IPS-18a (cell line): ENCODE measurements around the gene USP32.

ENCODE experiments used
- H3K27ac ChIP-seq: one replicate; pipeline ENCODE4 v1.5.1; 2013; ENCODE audit warnings: low read length
- H3K27me3 ChIP-seq: one replicate; pipeline ENCODE4 v1.6.1; 2013; ENCODE audit warnings: mild to moderate bottlenecking, low read length; ENCODE audit not compliant: control insufficient read depth, insufficient read depth
- H3K36me3 ChIP-seq: one replicate; pipeline ENCODE4 v1.6.1; 2013; ENCODE audit warnings: low read depth, low read length; ENCODE audit not compliant: control insufficient read depth
- H3K4me1 ChIP-seq: one replicate; pipeline ENCODE4 v1.6.1; 2013; ENCODE audit warnings: low read depth, low read length; ENCODE audit not compliant: control insufficient read depth
- H3K4me3 ChIP-seq: one replicate; pipeline ENCODE4 v1.5.1; 2013; ENCODE audit warnings: low read length
- H3K9ac ChIP-seq: one replicate; pipeline ENCODE4 v1.6.1; 2013; ENCODE audit warnings: mild to moderate bottlenecking, low read length, moderate library complexity
- H3K9me3 ChIP-seq: one replicate; pipeline ENCODE4 v1.6.1; 2013; ENCODE audit warnings: low read depth, low read length; ENCODE audit not compliant: control insufficient read depth

The USP32 gene

DNA sequence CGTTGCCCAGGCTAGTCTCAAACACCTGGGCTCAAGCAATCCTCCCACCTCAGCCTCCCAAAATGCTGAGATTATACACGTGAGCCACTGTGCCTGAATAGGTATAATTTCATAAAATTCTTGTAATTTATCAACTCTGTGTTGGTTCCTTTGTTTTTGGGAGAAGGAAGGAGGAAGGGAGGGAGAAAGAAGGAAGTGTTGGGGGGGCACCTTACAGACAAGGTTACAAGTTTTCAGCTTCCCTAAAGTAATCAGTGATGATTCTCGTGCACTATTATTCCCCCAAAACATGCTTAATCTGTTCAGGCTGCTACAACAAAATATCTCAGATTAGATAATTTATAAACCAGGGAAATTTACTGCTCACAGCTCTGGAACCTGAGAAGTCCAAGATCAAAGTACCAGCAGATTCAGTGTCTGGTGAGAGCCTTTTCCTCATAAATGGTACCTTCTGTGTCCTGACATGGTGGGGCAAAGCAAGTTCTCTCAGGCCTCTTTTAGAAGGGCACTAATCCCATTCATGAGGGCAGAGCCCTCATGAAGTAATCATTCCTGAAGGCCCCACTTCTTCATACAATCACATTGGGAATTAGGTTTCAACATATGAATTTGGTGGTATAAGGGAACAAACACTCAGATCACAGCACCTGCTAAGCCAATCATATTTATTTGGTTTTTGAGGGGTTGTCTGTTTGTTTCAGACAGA, 28.1 kb downstream of the USP32 start:
- H3K4me3 ChIP-seq, result no peak overlapping the region
- H3K9ac ChIP-seq, result no peak overlapping the region
- H3K27me3 ChIP-seq, result no peaks in the 10 kb centered on the region
- no peaks in the 10 kb centered on the region for H3K9me3 ChIP-seq
- H3K27ac ChIP-seq, result no peak overlapping the region
- H3K4me1 ChIP-seq, result peaks cover 3% of the 10 kb centered on the region
- H3K36me3 ChIP-seq, result no peaks in the 10 kb centered on the region

DNA sequence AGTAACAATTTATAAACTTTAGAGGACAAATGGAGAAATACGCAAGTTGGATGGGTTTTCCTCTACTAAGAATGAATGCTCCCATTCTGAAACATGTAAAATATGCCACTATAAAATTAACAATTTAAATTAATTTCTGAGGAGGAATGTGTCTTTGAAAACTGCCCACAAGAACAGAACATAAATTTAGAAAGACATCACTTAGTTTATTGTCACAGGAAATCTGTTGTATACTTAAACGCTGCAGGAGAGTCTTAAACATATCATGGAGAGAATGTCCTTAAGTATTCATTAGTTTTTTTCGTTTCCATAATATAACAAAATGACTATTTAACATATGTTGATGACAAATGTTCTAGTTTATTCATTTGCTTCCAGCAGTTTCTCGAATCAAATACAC, 29.6 kb downstream of the USP32 start:
- Histone ChIP-seq H3K4me3 (no peak overlapping the region), H3K27ac (no peak overlapping the region), H3K9me3 (no peaks in the 10 kb centered on the region), H3K27me3 (no peaks in the 10 kb centered on the region), H3K36me3 (no peaks in the 10 kb centered on the region), H3K9ac (no peak overlapping the region), H3K4me1 (no peaks in the 10 kb centered on the region)

DNA sequence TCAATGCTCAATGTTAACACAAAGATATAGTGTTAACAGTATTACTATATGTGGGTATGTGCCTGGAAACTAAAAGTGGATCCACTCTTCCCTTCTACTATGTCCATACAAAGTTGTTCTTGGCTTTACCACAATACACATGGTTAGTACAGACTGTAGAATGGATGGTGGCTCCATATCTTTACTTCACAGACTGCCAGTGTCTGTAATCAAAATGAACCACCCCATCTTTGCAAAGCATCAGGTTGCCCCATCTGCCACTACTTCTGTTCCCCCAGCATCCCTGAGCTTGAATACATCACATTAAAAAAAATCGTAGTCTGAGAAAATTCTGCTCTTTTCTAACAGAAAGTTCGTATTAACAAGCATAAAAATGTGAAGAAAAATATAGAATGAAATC, 30.0 kb downstream of the USP32 start:
- Histone ChIP-seq H3K9ac (no peak overlapping the region), H3K4me3 (no peak overlapping the region), H3K9me3 (no peaks in the 10 kb centered on the region), H3K36me3 (no peaks in the 10 kb centered on the region), H3K27ac (no peak overlapping the region), H3K4me1 (no peaks in the 10 kb centered on the region), H3K27me3 (no peaks in the 10 kb centered on the region)

DNA sequence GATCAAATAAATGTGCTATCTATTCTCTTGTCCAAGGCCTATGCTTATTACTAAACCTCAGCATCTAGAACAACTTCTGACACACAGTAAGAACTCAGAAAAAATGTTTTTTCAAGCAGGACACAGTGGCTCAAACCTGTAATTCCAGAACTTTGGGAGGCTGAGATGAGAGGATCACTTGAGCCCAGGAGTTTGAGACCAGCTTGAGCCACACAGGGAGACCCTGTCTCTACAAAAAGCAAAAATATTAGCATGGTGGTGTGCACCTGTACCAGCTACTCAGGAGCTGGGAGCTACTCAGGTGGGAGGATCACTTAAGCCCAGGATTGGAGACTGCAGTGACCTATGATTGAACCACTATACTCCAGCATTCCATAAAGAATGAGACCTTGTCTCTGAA, 32.5 kb downstream of the USP32 start:
- H3K9me3 ChIP-seq, result no peaks in the 10 kb centered on the region
- no peak overlapping the region for H3K9ac ChIP-seq
- no peaks in the 10 kb centered on the region for H3K27me3 ChIP-seq
- no peak overlapping the region for H3K27ac ChIP-seq
- H3K36me3 ChIP-seq, result no peaks in the 10 kb centered on the region
- no peak overlapping the region for H3K4me3 ChIP-seq
- no peaks in the 10 kb centered on the region for H3K4me1 ChIP-seq

DNA sequence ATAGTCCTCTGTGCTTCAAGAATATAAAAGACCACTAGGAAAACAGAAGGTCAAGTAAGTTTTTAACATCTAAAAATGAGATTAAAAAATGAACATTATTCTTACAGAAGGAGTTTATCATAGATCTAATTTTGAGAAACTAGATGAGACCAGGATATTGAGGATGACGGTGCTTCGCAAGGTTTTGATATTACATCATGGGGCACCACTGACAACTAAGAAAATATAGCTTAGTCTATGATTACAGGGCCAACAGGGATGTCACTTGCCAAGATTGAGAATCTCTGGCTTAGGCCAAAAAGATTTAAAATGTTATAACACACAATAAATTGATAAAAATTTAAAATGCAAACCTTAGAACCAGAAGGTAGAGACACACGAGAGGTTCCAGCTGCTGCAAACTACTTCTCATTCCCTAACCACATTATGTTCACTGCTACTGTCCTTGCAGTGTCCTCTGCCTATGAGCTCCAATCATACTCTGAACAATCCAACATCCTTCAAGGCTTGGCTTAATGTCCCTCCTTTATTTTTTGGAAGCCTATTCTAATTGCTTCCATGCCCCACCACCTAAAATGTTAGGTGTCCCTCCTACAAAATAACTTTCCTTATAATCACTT, 33.2 kb downstream of the USP32 start:
- Histone ChIP-seq H3K4me3 (no peak overlapping the region), H3K9me3 (no peaks in the 10 kb centered on the region), H3K27ac (no peak overlapping the region), H3K27me3 (no peaks in the 10 kb centered on the region), H3K4me1 (no peaks in the 10 kb centered on the region), H3K9ac (no peak overlapping the region), H3K36me3 (no peaks in the 10 kb centered on the region)

DNA sequence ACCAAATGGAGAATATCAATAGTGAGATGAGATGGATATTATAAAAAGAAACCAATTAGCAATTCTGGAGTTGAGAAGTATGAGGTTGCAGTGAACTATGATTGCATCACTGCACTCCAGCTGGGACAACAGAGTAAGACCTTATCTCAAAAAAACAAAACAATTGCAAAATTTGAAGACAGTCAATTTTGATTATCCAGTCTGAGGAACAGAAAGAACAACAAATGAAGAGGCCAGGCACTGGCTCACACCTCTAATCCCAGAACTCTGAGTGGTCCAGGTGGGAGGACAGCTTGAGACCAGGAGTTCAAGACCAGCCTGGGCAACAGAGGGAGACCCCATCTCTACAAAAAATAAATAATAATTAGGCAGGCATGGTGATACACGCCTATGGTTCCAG, 35.0 kb downstream of the USP32 start:
- no peaks in the 10 kb centered on the region for H3K9me3 ChIP-seq
- no peaks in the 10 kb centered on the region for H3K36me3 ChIP-seq
- H3K9ac ChIP-seq, result no peak overlapping the region
- H3K4me3 ChIP-seq, result no peak overlapping the region
- H3K27me3 ChIP-seq, result no peaks in the 10 kb centered on the region
- H3K27ac ChIP-seq, result no peak overlapping the region
- no peaks in the 10 kb centered on the region for H3K4me1 ChIP-seq

DNA sequence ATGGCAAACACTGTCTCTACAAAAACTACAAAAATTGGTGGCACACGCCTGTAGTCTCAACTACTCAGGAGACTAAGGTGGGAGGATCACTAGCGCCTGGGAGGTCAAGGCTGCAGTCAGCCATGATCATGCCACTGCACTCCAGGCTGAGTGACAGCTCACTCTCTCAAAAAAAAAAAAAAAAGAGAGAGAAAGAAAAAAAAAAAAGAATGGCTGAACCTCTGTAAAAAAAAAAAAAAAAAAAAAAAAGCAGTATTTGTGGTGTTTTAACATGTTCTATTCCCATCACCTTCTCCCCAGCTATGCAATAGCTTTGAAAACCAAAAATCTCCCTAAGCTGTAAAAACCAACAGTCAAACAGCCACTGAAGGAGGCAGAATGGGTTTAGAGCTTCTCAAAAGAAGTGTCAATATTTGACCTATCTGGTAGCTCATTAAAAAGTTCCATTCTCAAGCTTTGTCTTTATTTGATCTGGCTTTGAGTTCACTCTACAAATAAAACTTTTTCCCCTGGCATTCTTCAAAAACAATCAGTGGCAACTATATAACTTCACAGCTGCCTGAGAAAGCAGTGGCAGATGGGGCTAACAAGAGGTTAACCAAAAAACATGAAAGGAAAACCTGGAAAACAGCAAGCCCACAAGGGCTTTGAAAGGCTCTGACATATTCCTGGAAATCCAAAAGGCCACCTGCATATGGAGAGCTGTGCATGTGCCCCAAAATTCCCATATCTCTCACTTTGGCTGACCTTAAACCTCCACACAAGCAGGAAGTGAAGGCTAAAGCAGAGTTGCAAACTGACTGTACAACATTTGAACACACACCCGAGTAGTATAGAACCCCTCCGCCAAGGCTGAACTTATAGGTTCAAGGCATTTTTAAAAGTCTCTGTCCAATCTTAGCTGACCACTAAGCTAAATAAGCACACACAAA, 36.0 kb downstream of the USP32 start:
- Histone ChIP-seq H3K4me3 (no peak overlapping the region), H3K36me3 (no peaks in the 10 kb centered on the region), H3K4me1 (no peaks in the 10 kb centered on the region), H3K27ac (no peak overlapping the region), H3K9me3 (no peaks in the 10 kb centered on the region), H3K9ac (no peak overlapping the region), H3K27me3 (no peaks in the 10 kb centered on the region)

DNA sequence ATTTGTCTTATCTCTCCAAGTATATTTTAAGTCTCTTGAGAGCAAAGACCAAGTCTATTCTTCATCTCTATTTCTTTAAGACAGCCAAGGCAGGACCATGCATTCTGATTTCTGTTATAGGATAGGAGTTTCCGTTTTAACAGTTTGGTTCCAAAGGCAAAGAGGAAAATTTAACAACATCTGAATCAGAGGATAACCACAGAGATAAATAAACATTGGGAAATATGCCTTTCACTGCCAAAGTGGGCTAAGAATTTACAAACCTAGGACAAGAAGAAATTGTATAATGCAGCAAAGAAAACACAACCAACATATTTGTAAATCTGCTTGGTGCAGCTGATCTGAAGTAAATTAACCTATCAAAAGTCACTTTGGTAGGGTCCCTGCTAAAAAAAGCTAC, 37.7 kb downstream of the USP32 start:
- no peak overlapping the region for H3K27ac ChIP-seq
- H3K27me3 ChIP-seq, result no peaks in the 10 kb centered on the region
- no peaks in the 10 kb centered on the region for H3K4me1 ChIP-seq
- H3K9me3 ChIP-seq, result no peaks in the 10 kb centered on the region
- H3K9ac ChIP-seq, result no peak overlapping the region
- no peak overlapping the region for H3K4me3 ChIP-seq
- no peaks in the 10 kb centered on the region for H3K36me3 ChIP-seq

DNA sequence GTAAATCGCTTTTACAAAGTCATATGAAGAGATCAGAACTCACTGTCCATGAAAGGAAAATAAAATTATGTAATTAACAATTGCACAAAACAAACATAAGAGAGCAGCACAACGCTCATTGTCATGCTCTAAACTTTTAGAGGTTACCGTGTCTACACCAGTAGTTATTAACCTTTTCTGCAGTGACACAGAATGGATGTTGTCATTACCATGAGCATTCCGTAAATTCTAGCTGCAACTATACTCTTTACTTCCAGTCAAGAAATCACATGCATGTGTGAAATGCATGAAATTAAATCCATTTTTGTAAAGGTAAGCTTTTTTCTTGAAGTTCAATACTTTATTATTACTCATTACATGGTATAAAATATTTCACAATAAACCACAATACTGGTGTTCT, 38.2 kb downstream of the USP32 start:
- no peaks in the 10 kb centered on the region for H3K4me1 ChIP-seq
- H3K4me3 ChIP-seq, result no peak overlapping the region
- no peaks in the 10 kb centered on the region for H3K27me3 ChIP-seq
- H3K27ac ChIP-seq, result no peak overlapping the region
- no peak overlapping the region for H3K9ac ChIP-seq
- H3K9me3 ChIP-seq, result no peaks in the 10 kb centered on the region
- H3K36me3 ChIP-seq, result no peaks in the 10 kb centered on the region

DNA sequence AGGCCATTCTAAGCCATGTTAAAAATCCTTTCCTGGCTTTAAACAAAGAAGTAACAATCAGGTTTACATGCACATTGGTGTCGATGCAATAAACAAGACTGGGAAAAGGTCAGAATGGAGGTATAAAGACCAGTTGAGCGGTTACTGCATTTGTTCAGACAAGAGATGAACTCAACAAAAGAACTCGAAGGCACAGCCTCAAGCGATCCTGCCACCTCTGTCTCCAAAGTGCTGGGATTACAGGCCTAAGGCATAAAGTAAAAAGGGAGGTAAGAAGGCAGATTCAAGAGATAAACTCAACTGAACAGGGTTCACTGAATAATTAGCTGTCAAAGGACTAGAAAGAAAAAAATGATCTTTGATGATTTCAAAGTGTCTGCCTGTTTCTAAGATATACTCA, 39.4 kb downstream of the USP32 start:
- H3K27ac ChIP-seq, result no peak overlapping the region

DNA sequence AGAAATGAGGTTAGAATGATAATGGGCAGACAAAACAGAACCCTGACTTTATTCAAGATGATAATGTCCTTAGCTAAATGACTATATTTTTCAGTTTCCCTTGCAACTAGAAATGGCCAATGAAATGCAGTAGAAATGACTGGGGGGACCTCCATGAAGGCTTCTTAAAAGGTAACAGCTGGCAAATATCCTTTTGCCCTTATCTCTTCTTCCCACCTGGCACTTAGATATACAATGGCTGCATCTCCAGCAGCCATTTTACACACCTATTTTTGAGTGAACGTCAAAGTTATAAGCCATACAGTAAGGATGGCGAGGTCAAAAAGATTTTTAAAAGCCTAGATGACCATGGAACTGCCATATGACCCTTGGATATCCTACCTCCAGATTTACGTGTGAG, 39.9 kb downstream of the USP32 start:
- Histone ChIP-seq H3K9me3 (no peaks in the 10 kb centered on the region), H3K9ac (no peak overlapping the region), H3K27ac (no peak overlapping the region), H3K4me3 (no peak overlapping the region), H3K36me3 (no peaks in the 10 kb centered on the region), H3K27me3 (no peaks in the 10 kb centered on the region), H3K4me1 (no peaks in the 10 kb centered on the region)

More for the DNA sequence above, 39.4 kb downstream of the USP32 start:
- Histone ChIP-seq H3K36me3 (no peaks in the 10 kb centered on the region), H3K4me3 (no peak overlapping the region), H3K9ac (no peak overlapping the region), H3K4me1 (no peaks in the 10 kb centered on the region), H3K9me3 (no peaks in the 10 kb centered on the region), H3K27me3 (no peaks in the 10 kb centered on the region)
